NCI-H187 (cell line): ENCODE measurements around the gene EXOSC9.

ENCODE experiments used
- DNase-seq, 2 experiments: peaks; one replicate each; lab custom pipeline; 2025; lab: John Stamatoyannopoulos, UW

EXOSC9 gene

DNA sequence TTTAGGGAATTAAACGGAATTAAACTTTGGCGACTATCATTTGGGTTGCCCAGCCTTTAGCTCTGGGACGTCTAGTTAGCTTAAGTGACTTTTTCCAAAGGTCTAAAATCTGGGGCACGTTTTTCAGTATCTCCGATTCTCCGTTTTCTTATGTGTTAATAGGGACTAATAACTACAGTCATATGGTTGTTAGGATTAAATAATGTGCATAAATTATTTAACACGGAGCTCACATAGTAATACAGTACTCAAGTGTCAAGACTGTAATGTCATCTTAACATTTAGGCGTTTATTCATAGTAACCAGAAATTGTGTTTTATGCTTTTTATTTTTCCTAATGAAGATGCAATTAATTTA lies 23.0 kb downstream of the EXOSC9 start:
- no peak for DNase-seq

DNA sequence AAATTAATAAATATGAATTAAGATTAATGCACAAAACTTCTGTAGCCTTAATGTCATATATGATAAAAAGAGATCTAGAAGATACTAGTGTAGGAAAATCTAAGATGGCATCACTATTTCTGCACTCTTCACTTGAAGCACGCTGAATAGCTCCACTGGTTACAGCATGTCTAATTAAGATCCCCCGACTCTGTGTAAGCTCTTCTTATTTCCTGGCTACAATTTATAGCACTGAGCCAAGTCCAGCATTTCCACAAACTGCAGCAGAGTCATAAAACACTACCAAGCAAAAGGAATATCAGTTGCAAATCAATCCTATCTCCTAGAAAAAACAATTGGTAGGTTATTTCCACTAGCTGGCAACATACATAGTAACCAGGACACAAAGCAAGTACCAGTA lies 23.8 kb downstream of the EXOSC9 start:
- no peak for DNase-seq

DNA sequence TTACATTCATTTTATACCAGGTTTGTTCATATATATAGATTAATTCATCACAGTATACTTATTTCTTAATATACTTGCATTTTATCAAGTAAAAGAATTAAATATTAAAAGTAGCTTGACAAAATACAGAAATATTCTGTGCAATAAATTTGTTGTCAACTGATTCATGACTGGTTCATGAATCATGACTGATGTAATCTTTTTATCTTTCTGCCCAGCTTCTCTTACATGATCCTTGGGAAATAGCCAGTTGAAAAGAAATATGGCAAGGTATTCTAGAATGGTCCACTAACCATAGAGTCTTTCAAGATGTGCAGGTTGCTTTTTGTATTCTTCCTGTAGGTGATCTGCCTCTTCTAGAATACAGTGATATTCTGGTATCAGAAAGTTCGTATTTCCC lies 26.7 kb downstream of the EXOSC9 start:
- DNase-seq = no peak

DNA sequence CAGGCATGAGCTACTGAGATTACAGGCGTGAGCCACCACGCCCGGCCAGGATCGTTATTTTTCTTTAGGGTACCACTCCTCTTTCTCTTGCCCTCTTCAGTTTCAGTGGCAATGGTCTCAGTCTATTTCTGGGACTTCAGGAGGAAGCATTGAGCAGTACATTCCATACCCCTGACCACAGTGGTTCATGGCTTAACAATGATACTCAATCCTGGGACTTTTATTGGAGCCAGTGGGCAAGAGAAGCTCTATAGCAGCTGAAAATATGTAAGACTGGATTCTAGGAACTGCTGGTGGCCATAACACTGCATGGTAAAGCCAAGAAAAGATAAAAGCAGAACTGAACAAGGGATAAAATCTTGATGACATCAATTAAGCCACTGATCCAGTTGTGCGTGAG lies 28.4 kb downstream of the EXOSC9 start:
- no peak for DNase-seq

DNA sequence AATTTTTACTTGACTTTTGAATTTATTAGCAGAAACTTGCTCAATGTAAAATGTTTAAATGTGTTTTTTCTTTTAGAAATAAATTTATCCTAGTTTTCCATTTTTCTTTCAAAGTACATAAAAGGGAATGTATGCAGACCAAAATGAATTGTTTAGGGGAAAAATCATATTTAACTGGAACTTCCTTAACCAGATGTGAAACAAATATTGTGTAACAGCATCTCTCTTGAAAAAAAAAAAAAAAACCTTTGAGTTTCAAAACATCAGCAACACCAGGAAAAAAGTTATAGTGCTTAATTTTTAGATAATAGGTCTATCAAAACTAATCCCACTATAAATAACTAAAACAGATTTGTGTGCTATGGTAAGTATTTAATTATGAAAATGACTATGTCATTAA lies 37.0 kb downstream of the EXOSC9 start:
- no peak for DNase-seq

DNA sequence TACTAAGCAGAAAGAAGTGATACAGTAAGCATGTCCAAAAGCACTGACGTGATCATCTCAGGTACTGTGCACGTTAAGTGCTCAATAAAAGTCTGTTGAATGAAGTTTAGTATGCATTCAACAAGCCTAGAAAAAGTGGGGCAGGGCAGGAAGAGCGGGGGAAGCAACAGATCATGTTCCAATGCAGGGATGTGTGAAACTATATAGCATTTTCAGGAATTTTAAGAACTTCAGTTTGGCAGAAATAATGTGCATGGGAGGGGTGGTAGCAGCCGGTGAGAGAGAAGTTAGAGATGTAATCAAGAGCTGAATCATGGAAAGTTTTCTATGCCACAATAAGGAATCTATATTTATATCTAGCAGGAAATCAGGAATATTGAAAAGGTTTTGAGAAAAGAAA lies 41.7 kb downstream of the EXOSC9 start:
- DNase-seq = no peak

DNA sequence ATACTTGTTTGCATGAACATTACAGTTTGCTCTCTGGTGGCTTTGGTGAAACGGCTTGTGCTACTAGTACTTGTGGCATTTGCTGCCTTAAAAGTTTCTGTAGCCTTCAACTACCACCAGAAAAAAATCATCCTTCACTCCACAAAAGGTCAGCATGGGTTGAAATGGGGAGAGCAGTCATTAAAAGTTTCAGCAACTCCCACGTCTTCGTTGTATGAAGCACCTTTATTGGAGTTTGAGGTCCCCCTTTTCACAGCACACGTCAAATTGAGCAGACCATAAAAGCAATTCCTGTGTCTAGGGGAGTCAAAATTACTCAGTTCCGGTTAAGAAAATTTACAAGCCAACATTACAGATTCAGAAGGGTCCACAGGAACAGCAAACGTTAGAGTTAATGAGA lies 45.5 kb downstream of the EXOSC9 start:
- no peak for DNase-seq

DNA sequence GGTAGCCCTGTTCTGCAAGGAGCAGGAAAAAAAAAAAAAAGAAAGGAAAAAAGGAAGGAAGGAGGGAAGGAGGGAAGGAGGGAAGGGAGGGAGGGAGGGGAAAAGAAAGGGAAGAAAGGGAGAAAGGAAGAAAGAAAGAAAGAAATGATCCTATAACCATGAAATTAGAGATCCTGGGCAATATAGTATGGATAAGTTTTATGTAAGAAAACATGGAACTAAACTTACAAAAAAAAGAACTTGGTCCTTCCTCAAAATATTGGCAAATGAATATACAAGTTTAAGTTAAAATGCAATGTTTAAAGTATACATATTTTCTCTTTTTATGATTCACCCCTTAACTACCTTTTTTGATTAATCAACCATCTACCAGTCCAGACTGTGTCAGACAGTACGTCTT lies 50.2 kb downstream of the EXOSC9 start:
- no peak for DNase-seq

DNA sequence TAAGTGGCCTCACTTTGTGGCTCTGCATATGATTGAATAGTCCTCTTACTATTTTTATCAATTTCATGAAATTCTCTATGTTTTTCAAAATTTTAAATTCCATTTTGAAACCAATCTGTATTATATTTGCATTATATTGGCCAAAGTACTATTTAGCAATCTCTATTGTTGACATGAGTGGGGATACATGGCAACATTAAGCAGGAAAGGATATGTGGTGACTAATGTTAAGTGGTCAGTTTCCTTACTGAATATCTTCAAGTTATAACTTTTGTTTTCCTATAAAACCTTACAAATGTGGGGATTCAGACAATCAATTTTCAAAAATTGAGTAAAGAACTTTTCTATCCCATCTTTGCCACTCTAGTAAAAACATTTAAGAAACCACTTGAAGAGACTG lies 59.0 kb downstream of the EXOSC9 start:
- DNase-seq = no peak

DNA sequence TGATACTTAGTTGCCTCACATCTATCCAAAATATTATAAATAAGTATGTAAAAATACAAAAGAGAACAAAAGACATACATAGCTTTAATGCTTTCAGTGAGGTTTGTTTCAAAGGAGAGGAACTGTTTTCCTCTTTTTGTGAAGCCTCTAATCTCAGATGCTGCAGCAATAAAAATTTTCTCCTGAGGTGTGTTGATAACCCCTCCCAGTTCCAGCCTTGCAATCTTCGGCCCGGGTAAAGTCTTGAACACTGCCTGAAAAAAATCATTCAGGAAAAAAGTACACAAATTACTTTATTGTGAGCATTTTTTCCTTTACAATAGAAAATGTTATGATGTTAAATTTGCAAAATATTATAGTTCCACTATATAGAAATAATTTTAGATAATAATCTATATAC lies 60.3 kb downstream of the EXOSC9 start:
- no peak for DNase-seq

DNA sequence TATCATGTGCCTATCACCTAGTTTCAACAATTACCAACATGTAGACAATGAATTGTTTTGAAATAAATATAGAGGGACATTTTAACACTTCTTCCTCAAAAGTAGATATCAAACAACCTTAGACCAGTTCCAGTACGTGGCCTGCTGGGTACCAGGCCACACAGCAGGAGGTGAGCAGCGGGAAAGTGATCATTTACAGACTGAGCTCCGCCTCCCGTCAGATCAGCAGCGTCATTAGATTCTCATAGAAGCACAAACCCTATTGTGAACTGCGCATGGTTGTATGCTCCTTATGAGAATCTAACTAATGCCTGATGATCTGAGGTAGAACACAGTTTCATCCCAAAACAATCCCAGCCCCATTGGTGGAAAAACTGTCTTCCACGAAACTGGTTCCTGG lies 62.7 kb downstream of the EXOSC9 start:
- DNase-seq = no peak
